ENCODE data around the gene MRPS27.

The MRPS27 gene

DNA sequence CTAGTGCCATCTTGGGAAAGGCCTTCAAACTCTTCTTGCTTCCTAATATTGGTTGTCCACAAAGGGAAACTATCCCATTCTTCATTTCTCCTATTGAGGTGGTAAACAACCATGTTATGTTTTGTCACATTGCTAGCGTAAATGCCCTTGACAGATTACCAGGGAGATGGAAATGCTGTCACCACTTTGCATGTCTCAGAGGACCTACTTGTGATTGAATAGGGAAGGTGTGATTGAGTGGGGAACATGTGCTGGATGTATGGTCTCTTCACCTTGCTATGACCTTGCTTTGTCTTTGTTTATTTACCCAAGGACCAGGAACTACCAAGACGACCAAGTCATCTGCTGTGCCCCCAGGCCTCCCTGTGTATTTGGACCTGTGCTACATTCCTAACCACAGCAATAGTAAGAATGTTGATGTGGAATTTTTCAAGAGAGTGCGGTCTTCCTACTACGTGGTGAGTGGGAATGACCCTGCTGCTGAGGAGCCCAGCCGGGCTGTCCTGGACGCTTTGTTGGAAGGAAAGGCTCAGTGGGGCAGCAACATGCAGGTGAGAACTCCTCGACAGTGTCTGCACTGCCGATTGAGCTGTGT is 116.7 kb downstream of the MRPS27 start:
- H3K27ac ChIP-seq = no peak overlapping the region
- DNase-seq (ENCODE audit: low spot score) = no peak
- TF ChIP-seq, protein P1, sequence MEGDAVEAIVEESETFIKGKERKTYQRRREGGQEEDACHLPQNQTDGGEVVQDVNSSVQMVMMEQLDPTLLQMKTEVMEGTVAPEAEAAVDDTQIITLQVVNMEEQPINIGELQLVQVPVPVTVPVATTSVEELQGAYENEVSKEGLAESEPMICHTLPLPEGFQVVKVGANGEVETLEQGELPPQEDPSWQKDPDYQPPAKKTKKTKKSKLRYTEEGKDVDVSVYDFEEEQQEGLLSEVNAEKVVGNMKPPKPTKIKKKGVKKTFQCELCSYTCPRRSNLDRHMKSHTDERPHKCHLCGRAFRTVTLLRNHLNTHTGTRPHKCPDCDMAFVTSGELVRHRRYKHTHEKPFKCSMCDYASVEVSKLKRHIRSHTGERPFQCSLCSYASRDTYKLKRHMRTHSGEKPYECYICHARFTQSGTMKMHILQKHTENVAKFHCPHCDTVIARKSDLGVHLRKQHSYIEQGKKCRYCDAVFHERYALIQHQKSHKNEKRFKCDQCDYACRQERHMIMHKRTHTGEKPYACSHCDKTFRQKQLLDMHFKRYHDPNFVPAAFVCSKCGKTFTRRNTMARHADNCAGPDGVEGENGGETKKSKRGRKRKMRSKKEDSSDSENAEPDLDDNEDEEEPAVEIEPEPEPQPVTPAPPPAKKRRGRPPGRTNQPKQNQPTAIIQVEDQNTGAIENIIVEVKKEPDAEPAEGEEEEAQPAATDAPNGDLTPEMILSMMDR (IDR thresholded peaks at IDR 0.05) = no peak
- H3K4me3 ChIP-seq = no peak overlapping the region

DNA sequence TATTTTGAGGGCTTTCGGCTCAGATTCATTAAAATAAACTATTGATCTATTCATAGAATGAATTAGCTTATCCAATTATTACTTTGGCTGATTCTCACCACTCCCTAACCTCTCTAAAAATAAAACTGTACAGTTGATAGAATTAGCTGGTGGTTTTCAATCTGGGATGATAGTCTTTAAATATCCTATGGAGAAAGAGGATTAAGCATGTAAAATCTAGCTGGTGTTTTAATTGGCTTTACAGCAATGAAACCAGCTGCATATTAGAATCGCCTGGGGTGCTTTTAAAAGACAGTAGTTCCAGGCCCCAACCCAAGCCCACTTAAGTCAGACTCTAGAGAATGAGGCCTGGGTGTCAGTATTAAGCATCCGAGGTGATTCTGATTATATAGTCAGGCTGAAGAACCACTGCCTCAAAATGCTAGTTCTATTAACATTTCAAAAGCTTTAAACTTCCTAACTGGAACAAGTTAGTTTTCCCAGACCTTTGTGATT is 117.7 kb downstream of the MRPS27 start:
- H3K27ac ChIP-seq = peak overlapping the region in 1 of 2 donors; percentile 1
- H3K4me3 ChIP-seq = no peak overlapping the region
- no peak for DNase-seq (ENCODE audit: low spot score)
- TF ChIP-seq, protein P1 (IDR thresholded peaks at IDR 0.05) = no peak

DNA sequence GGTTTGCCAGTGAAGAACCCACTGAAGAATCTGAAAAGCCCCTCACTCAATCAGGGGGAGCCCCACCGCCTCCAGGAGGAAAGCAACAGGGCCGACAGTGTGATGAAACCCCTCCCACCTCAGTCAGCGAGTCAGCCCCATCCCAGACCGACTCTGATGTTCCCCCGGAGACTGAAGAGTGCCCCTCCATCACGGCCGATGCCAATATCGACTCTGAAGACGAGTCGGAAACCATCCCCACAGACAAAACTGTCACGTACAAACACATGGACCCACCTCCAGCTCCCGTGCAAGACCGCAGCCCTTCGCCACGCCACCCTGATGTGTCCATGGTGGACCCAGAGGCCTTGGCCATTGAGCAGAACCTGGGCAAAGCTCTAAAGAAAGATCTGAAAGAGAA is 120.4 kb downstream of the MRPS27 start:
- TF ChIP-seq, protein P1 (IDR thresholded peaks at IDR 0.05) = no peak
- Histone ChIP-seq H3K27ac (no peak overlapping the region), H3K4me3 (no peak overlapping the region)
- no peak for DNase-seq (ENCODE audit: low spot score)

DNA sequence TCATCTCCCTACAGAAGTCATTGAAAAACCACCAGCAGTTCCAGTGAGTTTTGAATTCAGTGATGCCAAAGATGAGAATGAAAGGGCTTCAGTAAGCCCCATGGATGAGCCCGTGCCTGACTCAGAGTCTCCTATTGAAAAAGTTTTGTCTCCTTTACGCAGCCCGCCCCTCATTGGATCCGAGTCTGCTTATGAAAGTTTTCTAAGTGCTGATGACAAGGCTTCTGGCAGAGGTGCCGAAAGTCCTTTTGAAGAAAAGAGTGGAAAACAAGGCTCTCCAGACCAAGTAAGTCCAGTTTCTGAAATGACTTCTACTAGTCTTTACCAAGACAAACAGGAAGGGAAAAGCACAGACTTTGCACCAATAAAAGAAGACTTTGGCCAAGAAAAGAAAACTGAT is 122.6 kb downstream of the MRPS27 start:
- Histone ChIP-seq H3K27ac (peak overlapping the region in 1 of 2 donors; percentile 31), H3K4me3 (no peak overlapping the region)
- TF ChIP-seq, protein P1 (IDR thresholded peaks at IDR 0.05) = no peak
- DNase-seq (ENCODE audit: low spot score) = no peak

DNA sequence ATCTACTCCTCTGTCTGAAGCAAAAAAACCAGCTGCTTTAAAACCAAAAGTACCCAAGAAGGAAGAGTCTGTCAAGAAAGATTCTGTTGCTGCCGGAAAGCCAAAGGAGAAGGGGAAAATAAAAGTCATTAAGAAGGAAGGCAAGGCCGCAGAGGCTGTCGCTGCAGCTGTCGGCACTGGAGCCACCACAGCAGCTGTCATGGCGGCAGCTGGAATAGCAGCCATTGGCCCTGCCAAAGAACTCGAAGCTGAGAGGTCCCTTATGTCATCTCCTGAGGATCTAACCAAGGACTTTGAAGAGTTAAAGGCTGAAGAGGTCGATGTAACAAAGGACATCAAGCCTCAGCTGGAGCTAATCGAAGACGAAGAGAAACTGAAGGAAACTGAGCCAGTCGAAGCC is 124.5 kb downstream of the MRPS27 start:
- Histone ChIP-seq H3K27ac (no peak overlapping the region), H3K4me3 (no peak overlapping the region)
- DNase-seq (ENCODE audit: low spot score) = no peak
- TF ChIP-seq, protein P1 (IDR thresholded peaks at IDR 0.05) = no peak

DNA sequence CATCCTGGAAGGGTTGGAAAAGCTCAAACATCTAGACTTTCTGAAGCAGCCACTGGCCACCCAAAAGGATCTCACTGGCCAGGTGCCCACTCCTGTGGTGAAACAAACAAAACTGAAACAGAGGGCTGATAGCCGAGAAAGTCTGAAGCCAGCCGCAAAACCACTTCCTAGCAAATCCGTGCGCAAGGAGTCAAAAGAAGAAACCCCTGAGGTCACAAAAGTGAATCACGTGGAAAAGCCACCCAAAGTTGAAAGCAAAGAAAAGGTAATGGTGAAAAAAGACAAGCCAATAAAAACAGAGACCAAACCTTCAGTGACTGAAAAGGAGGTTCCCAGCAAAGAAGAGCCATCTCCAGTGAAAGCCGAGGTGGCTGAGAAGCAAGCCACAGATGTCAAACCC is 125.2 kb downstream of the MRPS27 start:
- no peak overlapping the region for H3K27ac ChIP-seq
- H3K4me3 ChIP-seq = no peak overlapping the region
- DNase-seq (ENCODE audit: low spot score) = no peak
- TF ChIP-seq, protein P1 (IDR thresholded peaks at IDR 0.05) = no peak

DNA sequence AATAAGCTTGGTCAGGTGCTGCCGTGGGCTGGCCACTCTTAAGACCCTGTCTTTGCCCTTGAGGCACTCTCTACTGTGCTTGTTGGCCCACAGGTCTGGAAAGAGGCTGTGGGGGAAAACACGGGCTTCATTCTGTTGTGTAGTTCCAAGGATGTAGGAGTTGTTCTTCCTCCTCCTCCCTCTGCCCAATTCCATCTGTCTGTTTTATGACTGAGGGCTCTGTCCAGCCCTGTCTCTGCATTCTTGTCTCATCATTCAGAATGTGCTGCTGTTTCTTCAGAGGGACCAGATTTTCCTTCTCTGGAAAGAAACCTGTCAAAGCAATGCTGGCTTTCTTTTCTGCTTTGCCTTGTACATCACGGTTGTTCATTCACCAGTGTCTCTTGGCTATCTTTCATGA is 128.6 kb downstream of the MRPS27 start:
- Histone ChIP-seq H3K4me3 (no peak overlapping the region), H3K27ac (peak overlapping the region in 1 of 2 donors; percentile 54)
- TF ChIP-seq, protein P1 (IDR thresholded peaks at IDR 0.05) = no peak
- no peak for DNase-seq (ENCODE audit: low spot score)

Measured in coronary artery (tissue), 2 donors.